ENCODE results near the gene SUPT7L. TPM values are rescaled to one million over a fixed set of nuclear protein-coding genes. Genes with fewer than 3 reads are reported as not detected.
A peak's percentile ranks its signal among the peaks of the same experiment; 100 is the strongest.

SUPT7L gene
- total and polyA plus RNA-seq, 2 of the 13 experiments (the other 11 are each of a cell fraction or from before 2014, with no cell fraction given) = 32.9 to 77.5 TPM

- TF ChIP-seq BCLAF1 (IDR thresholded peaks at IDR 0.05) (no peak), ZNF687 (CRISPR knock-in tag; IDR thresholded peaks at IDR 0.05) (peak; percentile 93), ZC3H4 (CRISPR knock-in tag; IDR thresholded peaks at IDR 0.05; ENCODE audit: borderline replicate concordance) (no peak), ATF5 (CRISPR knock-in tag; IDR thresholded peaks at IDR 0.05; ENCODE audit: low read depth) (peak; percentile 92), MIER2 (CRISPR knock-in tag; IDR thresholded peaks at IDR 0.05) (peak; percentile 65), NFAT5 (CRISPR knock-in tag; IDR thresholded peaks at IDR 0.05) (peak; percentile 38; the same call in 1 of the 2 replicates), SIX1 (CRISPR knock-in tag; IDR thresholded peaks at IDR 0.05; ENCODE audit: borderline replicate concordance) (0 out of 2 replicates have a peak, but pooled peaks have one; percentile 18), ZNF577 (CRISPR knock-in tag; IDR thresholded peaks at IDR 0.05; ENCODE audit: borderline replicate concordance, low read depth) (peak; percentile 25; the same call in 1 of the 2 replicates), KLF15 (CRISPR knock-in tag; IDR thresholded peaks at IDR 0.05; ENCODE audit: borderline replicate concordance) (0 out of 2 replicates have a peak, but pooled peaks have one; percentile 32), SRSF4 (IDR thresholded peaks at IDR 0.05; ENCODE audit: low read depth, low read length, poor library complexity, severe bottlenecking) (no peak), SETDB1 (CRISPR knock-in tag; IDR thresholded peaks at IDR 0.05; ENCODE audit: borderline replicate concordance) (no peak)
These were observed at the start of gene SUPT7L, which contains the start of gene SLC4A1AP (continued) for GRCh38 chr2:27663285-27664153.
